SH-SY5Y (cell line): ENCODE data around the gene HTT.

Source experiments
- GATA2 ChIP-seq: IDR thresholded peaks from 2 replicates; pipeline ENCODE4 v1.6.1; 2011; ENCODE audit warnings: mild to moderate bottlenecking, low read depth, low read length
- GATA3 ChIP-seq: IDR thresholded peaks from 2 replicates; pipeline ENCODE4 v1.6.1; 2011; ENCODE audit warnings: low read depth, mild to moderate bottlenecking, low read length, moderate library complexity

- TF ChIP-seq GATA2 (no peak), GATA3 (no peak)
These were observed 141.3 kb downstream of the HTT start for GRCh38 chr4:3215733-3216132.
